Right hindlimb (tissue), 1 donor: ENCODE measurements around the gene MAPK8IP2.
"Not testable (repeated sequence)": the region's sequence is repeated elsewhere in the genome, so short reads cannot be mapped to it uniquely, and the experiment has no call there.

Experiments
- DNase-seq: peaks from one replicate; pipeline ENCODE4 v3.0.0-alpha.2; 2018

MAPK8IP2 gene

GRCh38 chr22:50640857-50641647 is 40.5 kb downstream of the MAPK8IP2 start:
- no peak for DNase-seq

- peak; percentile 54 for DNase-seq
Observed at GRCh38 chr22:50641696-50642607, 41.4 kb downstream of the MAPK8IP2 start.

- DNase-seq = not testable (repeated sequence)
Observed at GRCh38 chr22:50643021-50643820, 42.6 kb downstream of the MAPK8IP2 start.

- DNase-seq = not testable (repeated sequence)
Observed at GRCh38 chr22:50643821-50644101, 43.2 kb downstream of the MAPK8IP2 start.

- DNase-seq = no peak
Observed at GRCh38 chr22:50653256-50653655, 52.7 kb downstream of the MAPK8IP2 start.

- not testable (repeated sequence) for DNase-seq
Observed at GRCh38 chr22:50654664-50655063, 54.1 kb downstream of the MAPK8IP2 start.

GRCh38 chr22:50656122-50657070 is 55.8 kb downstream of the MAPK8IP2 start:
- no peak for DNase-seq

GRCh38 chr22:50657925-50658324 is 57.3 kb downstream of the MAPK8IP2 start:
- DNase-seq = no peak

- not testable (repeated sequence) for DNase-seq
Observed at GRCh38 chr22:50659711-50660110, 59.1 kb downstream of the MAPK8IP2 start.

GRCh38 chr22:50660306-50660705 is 59.7 kb downstream of the MAPK8IP2 start:
- DNase-seq = no peak
